HG03159 (cell line): ENCODE results near the gene TAL1.

Experiments used
- ATAC-seq: cut with Tn5 transposase; IDR thresholded peaks from one replicate; pipeline ENCODE4 v1.9.1; 2021; ENCODE audit warnings: mild to moderate bottlenecking, moderate library complexity; ENCODE audit not compliant: unreplicated experiment

Gene TAL1

GRCh38 chr1:47189844-47190508, 42.0 kb downstream of the TAL1 start, which contains the start of gene PDZK1IP1:
PDZK1IP1 (minus strand) TSS chr1:47190036; CDS start chr1:47189932, 104 bp downstream.
- ATAC-seq: no peak

GRCh38 chr1:47188791-47189785, 42.9 kb downstream of the TAL1 start:
- no peak for ATAC-seq

GRCh38 chr1:47187926-47188250, 44.1 kb downstream of the TAL1 start:
- ATAC-seq: no peak

- ATAC-seq: no peak
These were observed 44.6 kb downstream of the TAL1 start for GRCh38 chr1:47187231-47187925.

GRCh38 chr1:47186267-47187185, 45.5 kb downstream of the TAL1 start:
- no peak for ATAC-seq

- ATAC-seq: no peak
These were observed 47.0 kb downstream of the TAL1 start for GRCh38 chr1:47184822-47185677.

- no peak for ATAC-seq
These were observed 47.8 kb downstream of the TAL1 start for GRCh38 chr1:47184090-47184821.

- no peak for ATAC-seq
These were observed 48.5 kb downstream of the TAL1 start for GRCh38 chr1:47183308-47184089.

GRCh38 chr1:47182676-47183235, 49.3 kb downstream of the TAL1 start:
- ATAC-seq: no peak

GRCh38 chr1:47181955-47182675, 49.9 kb downstream of the TAL1 start:
- ATAC-seq: no peak

GRCh38 chr1:47181095-47181954, 50.7 kb downstream of the TAL1 start:
- ATAC-seq: no peak

GRCh38 chr1:47180603-47181094, 51.4 kb downstream of the TAL1 start:
- ATAC-seq: no peak

GRCh38 chr1:47179988-47180563, 51.9 kb downstream of the TAL1 start:
- no peak for ATAC-seq

- peak; percentile 77 for ATAC-seq
These were observed 52.7 kb downstream of the TAL1 start for GRCh38 chr1:47179017-47179987.
